Measurements from ENCODE around the gene SYT7. TPM values are rescaled to one million over a fixed set of nuclear protein-coding genes. Genes with fewer than 3 reads are reported as not detected.

The SYT7 gene
- total RNA-seq, 2 donors from 2014 or later: 8.5 to 28.4 TPM

GRCh38 chr11:61594907-61595257 is 14.0 kb upstream of the SYT7 start:
- no peak for TF ChIP-seq CTCF (IDR thresholded peaks at IDR 0.05)
- H3K27me3 ChIP-seq: no peaks in the 10 kb centered on the region

GRCh38 chr11:61593151-61593550 is 12.3 kb upstream of the SYT7 start:
- Histone ChIP-seq H3K27ac (no peak overlapping the region), H3K4me1 (peaks cover 10% of the 10 kb centered on the region), H3K9ac (ENCODE audit: low read depth in 2 of 2, low read length in 2 of 2) (no peak overlapping the region), H3K4me3 (no peak overlapping the region), H3K9me3 (no peaks in the 10 kb centered on the region), H3K27me3 (no peaks in the 10 kb centered on the region), H3K36me3 (no peaks in the 10 kb centered on the region)
- no peak for TF ChIP-seq CTCF (IDR thresholded peaks at IDR 0.05)
- no peak for DNase-seq
- intact Hi-C loops (cut with DNase I): no loop called here

More at GRCh38 chr11:61594907-61595257, 14.0 kb upstream of the SYT7 start:
- intact Hi-C loops (cut with DNase I): no loop called here
- Histone ChIP-seq H3K9me3 (no peaks in the 10 kb centered on the region), H3K4me1 (peaks cover 6% of the 10 kb centered on the region), H3K4me3 (no peak overlapping the region), H3K9ac (ENCODE audit: low read depth in 2 of 2, low read length in 2 of 2) (no peak overlapping the region), H3K36me3 (no peaks in the 10 kb centered on the region), H3K27ac (no peak overlapping the region)
- DNase-seq: no peak

GRCh38 chr11:61592176-61592575 is 11.3 kb upstream of the SYT7 start:
- DNase-seq: no peak
- intact Hi-C loops (cut with DNase I): no loop called here
- H3K36me3 ChIP-seq: no peaks in the 10 kb centered on the region
- H3K4me1 ChIP-seq: peaks cover 10% of the 10 kb centered on the region
- H3K9me3 ChIP-seq: no peaks in the 10 kb centered on the region
- TF ChIP-seq CTCF (IDR thresholded peaks at IDR 0.05): no peak
- H3K27me3 ChIP-seq: no peaks in the 10 kb centered on the region
- H3K4me3 ChIP-seq: no peak overlapping the region
- H3K9ac ChIP-seq (ENCODE audit: low read depth in 2 of 2, low read length in 2 of 2): no peak overlapping the region
- H3K27ac ChIP-seq: no peak overlapping the region

GRCh38 chr11:61589961-61590360 is 9.1 kb upstream of the SYT7 start:
- intact Hi-C loops (cut with DNase I): no loop called here
- no peak overlapping the region for H3K9ac ChIP-seq (ENCODE audit: low read depth in 2 of 2, low read length in 2 of 2)
- peaks cover 6% of the 10 kb centered on the region for H3K4me1 ChIP-seq
- no peak overlapping the region for H3K4me3 ChIP-seq
- no peaks in the 10 kb centered on the region for H3K27me3 ChIP-seq
- H3K9me3 ChIP-seq: no peaks in the 10 kb centered on the region
- H3K36me3 ChIP-seq: no peaks in the 10 kb centered on the region
- no peak overlapping the region for H3K27ac ChIP-seq
- TF ChIP-seq CTCF (IDR thresholded peaks at IDR 0.05): no peak
- DNase-seq: no peak

- Histone ChIP-seq H3K9me3 (no peaks in the 10 kb centered on the region), H3K27ac (no peak overlapping the region), H3K4me3 (peak overlapping the region; percentile 52), H3K4me1 (peaks cover 4% of the 10 kb centered on the region), H3K36me3 (no peaks in the 10 kb centered on the region), H3K9ac (ENCODE audit: low read depth in 2 of 2, low read length in 2 of 2) (peak overlapping the region in 1 of 2 donors; percentile 19), H3K27me3 (no peaks in the 10 kb centered on the region)
- intact Hi-C loops (cut with DNase I): no loop called here
- DNase-seq: no peak
- no peak for TF ChIP-seq CTCF (IDR thresholded peaks at IDR 0.05)
Measured at GRCh38 chr11:61588728-61589191, 7.9 kb upstream of the SYT7 start.
